HK-2 (cell line): ENCODE measurements around the gene USP17L11.
"Not testable (repeated sequence)": the region's sequence is repeated elsewhere in the genome, so short reads cannot be mapped to it uniquely, and the experiment has no call there.

Source experiments
- DNase-seq: peaks from one replicate; pipeline ENCODE4 v3.0.0-alpha.2; 2018; ENCODE audit not compliant: unreplicated experiment

Gene USP17L11

DNA sequence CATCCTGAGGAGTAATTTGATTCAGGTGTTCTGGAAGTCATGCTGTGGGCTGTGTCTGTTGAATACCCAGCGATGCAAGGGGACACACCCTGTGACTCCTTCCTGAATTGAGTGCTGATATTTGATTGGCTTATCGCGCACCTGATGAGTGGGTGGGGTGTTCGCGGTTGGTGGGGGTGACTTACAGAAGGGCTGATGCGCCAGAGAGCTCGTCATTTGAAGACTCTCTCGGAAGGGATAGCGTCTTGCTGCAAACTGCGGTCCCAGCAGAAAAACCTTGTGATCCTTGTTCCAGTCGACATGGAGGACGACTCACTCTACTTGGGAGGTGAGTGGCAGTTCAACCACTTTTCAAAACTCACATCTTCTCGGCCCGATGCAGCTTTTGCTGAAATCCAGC lies at the start of gene USP17L11:
USP17L11 (plus strand) TSS at position 301 of the 400 bp plus-strand sequence; CDS start at position 301, 0 bp downstream.
- DNase-seq = not testable (repeated sequence)

DNA sequence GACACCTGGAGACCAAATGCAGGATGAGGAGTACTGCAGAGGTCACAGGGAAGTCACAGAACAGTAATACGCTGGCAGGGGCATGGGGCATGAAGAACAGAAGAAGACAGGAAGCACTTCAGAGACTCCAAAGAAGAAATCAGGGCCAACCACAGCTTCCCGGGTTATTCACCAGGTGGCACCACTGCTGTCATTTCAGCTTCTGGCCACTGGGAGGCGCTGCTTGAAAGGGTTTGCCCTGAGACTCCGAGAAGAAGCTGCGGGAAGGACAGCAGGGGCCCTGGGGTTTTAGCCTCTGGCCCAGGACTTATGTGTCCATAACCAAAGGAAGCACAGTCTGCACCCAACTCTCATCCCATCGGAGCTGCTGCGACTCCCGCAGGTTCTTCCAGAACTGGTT lies 49.2 kb upstream of the USP17L11 start:
- not testable (repeated sequence) for DNase-seq

GRCh38 chr4:9169791-9170459 lies 45.3 kb upstream of the USP17L11 start, which contains the start of gene FAM90A26:
Gene FAM90A26 (plus strand): TSS chr4:9170409. CDS start chr4:9173173, 2,764 bp downstream.
- DNase-seq = not testable (repeated sequence)

- DNase-seq = not testable (repeated sequence)
Measured at GRCh38 chr4:9210357-9210756, 4.8 kb upstream of the USP17L11 start, which contains the start of gene USP17L10. Gene USP17L10 (plus strand): TSS chr4:9210657. CDS start chr4:9210657, 0 bp downstream.

DNA sequence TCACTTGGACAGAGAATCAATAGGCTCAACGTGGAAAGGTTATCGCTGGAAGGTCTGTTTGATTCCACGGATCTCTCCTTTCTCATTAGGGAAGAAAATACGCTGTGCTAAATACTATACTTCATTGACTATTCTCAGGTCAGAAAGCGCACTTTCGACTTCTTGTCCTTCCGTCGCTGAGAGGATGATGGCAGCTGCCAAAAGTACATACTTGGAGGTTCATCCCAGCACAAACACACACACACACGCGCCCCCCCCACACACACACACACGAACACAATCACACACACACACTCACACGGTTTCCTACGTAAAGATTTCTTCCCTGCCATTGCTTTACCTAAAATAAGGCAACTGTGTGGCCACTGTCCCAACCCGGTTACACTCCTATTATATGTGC lies 504 bp upstream of the USP17L11 start:
- not testable (repeated sequence) for DNase-seq

- DNase-seq = not testable (repeated sequence)
Measured at GRCh38 chr4:9219852-9220251, 4.6 kb downstream of the USP17L11 start, which contains the start of gene USP17L12. Gene USP17L12 (plus strand): TSS chr4:9220152. CDS start chr4:9220152, 0 bp downstream.

DNA sequence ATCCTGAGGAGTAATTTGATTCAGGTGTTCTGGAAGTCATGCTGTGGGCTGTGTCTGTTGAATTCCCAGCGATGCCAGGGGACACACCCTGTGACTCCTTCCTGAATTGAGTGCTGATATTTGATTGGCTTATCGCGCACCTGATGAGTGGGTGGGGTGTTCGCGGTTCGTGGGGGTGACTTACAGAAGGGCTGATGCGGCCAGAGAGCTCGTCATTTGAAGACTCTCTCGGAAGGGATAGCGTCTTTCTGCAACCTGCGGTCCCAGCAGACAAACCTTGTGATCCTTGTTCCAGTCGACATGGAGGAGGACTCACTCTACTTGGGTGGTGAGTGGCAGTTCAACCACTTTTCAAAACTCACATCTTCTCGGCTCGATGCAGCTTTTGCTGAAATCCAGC lies 9.4 kb downstream of the USP17L11 start, which contains the start of gene USP17L13:
USP17L13 (plus strand) TSS at position 301 of the 400 bp plus-strand sequence; CDS start at position 301, 0 bp downstream.
- not testable (repeated sequence) for DNase-seq

DNA sequence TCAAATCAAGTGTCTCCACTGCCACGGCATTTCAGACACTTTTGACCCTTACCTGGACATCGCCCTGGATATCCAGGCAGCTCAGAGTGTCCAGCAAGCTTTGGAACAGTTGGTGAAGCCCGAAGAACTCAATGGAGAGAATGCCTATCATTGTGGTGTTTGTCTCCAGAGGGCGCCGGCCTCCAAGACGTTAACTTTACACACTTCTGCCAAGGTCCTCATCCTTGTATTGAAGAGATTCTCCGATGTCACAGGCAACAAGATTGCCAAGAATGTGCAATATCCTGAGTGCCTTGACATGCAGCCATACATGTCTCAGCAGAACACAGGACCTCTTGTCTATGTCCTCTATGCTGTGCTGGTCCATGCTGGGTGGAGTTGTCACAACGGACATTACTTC lies 15.0 kb downstream of the USP17L11 start:
- DNase-seq = not testable (repeated sequence)

GRCh38 chr4:9234085-9234484 lies 18.9 kb downstream of the USP17L11 start, which contains the start of gene USP17L15:
Gene USP17L15 (plus strand): TSS chr4:9234385. CDS start chr4:9234385, 0 bp downstream.
- DNase-seq = not testable (repeated sequence)

DNA sequence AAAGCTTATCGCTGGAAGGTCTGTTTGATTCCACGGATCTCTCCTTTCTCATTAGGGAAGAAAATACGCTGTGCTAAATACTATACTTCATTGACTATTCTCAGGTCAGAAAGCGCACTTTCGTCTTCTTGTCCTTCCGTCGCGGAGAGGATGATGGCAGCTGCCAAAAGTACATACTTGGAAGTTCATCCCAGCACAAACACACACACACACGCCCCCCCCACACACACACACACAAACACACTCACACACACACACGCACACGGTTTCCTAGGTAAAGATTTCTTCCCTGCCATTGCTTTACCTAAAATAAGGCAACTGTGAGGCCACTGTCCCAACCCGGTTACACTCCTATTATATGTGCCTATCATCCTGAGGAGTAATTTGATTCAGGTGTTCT lies 23.3 kb downstream of the USP17L11 start:
- not testable (repeated sequence) for DNase-seq

- not testable (repeated sequence) for DNase-seq
Measured at GRCh38 chr4:9243579-9243978, 28.4 kb downstream of the USP17L11 start, which contains the start of gene USP17L17. Gene USP17L17 (plus strand): TSS chr4:9243879. CDS start chr4:9243879, 0 bp downstream.

DNA sequence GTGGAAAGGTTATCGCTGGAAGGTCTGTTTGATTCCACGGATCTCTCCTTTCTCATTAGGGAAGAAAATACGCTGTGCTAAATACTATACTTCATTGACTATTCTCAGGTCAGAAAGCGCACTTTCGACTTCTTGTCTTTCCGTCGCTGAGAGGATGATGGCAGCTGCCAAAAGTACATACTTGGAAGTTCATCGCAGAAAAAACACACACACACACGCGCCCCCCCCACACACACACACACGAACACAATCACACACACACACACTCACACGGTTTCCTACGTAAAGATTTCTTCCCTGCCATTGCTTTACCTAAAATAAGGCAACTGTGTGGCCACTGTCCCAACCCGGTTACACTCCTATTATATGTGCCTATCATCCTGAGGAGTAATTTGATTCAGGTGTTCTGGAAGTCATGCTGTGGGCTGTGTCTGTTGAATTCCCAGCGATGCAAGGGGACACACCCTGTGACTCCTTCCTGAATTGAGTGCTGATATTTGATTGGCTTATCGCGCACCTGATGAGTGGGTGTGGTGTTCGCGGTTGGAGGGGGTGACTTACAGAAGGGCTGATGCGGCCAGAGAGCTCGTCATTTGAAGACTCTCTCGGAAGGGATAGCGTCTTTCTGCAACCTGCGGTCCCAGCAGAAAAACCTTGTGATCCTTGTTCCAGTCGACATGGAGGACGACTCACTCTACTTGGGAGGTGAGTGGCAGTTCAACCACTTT lies 32.9 kb downstream of the USP17L11 start, which contains the start of gene USP17L18:
USP17L18 (plus strand) TSS at position 678 of the 728 bp plus-strand sequence; CDS start at position 678, 0 bp downstream.
- not testable (repeated sequence) for DNase-seq

DNA sequence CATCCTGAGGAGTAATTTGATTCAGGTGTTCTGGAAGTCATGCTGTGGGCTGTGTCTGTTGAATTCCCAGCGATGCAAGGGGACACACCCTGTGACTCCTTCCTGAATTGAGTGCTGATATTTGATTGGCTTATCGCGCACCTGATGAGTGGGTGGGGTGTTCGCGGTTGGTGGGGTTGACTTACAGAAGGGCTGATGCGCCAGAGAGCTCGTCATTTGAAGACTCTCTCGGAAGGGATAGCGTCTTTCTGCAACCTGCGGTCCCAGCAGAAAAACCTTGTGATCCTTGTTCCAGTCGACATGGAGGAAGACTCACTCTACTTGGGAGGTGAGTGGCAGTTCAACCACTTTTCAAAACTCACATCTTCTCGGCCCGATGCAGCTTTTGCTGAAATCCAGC lies 37.9 kb downstream of the USP17L11 start, which contains the start of gene USP17L19:
USP17L19 (plus strand) TSS at position 301 of the 400 bp plus-strand sequence; CDS start at position 301, 0 bp downstream.
- not testable (repeated sequence) for DNase-seq

DNA sequence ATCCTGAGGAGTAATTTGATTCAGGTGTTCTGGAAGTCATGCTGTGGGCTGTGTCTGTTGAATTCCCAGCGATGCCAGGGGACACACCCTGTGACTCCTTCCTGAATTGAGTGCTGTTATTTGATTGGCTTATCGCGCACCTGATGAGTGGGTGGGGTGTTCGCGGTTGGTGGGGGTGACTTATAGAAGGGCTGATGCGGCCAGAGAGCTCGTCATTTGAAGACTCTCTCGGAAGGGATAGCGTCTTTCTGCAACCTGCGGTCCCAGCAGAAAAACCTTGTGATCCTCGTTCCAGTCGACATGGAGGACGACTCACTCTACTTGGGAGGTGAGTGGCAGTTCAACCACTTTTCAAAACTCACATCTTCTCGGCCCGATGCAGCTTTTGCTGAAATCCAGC lies 42.6 kb downstream of the USP17L11 start, which contains the start of gene USP17L20:
USP17L20 (plus strand) TSS at position 301 of the 400 bp plus-strand sequence; CDS start at position 301, 0 bp downstream.
- DNase-seq = not testable (repeated sequence)

- DNase-seq = not testable (repeated sequence)
Measured at GRCh38 chr4:9262572-9262971, 47.4 kb downstream of the USP17L11 start, which contains the start of gene USP17L21. Gene USP17L21 (plus strand): TSS chr4:9262872. CDS start chr4:9262872, 0 bp downstream.
